Measurements from ENCODE around the gene POLDIP3.

Gene POLDIP3

GRCh38 chr22:42641801-42642413, 27.2 kb upstream of the POLDIP3 start:
- no peak for DNase-seq (ENCODE audit: low spot score)

DNA sequence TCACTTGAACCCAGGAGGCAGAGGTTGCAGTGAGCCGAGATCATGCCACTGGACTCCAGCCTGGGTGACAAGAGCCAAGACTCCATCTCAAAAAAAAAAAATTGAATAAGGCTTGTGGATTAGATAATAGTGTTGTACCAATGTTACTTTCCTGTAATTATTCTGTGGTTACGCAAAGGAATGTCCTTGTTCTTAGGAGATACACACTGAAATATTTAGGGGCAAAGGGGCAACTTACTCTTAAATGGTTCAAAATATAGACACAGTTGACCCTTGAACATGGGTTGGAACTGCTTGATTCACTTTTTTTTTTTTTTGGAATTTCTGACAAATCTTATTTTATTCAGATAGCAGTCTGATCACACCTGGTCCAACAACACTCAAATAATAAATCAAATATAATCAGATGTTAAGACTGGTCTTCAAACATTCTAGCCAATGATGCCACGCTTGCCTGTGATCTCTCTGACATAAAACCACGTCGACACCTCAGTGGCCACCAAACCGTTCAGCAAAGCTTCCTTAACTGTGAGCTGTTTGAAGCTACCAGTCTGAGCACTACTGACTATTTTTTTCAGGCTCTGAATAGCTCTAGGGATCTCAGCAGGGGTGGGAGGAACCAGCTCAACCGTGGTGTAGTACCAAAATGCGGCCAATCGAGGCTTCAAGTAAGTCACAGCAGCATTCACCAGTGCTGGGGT, 25.0 kb upstream of the POLDIP3 start:
- DNase-seq (ENCODE audit: low spot score) = no peak

GRCh38 chr22:42637555-42637954, 22.9 kb upstream of the POLDIP3 start:
- no peak for DNase-seq (ENCODE audit: low spot score)

- no peak for DNase-seq (ENCODE audit: low spot score)
These were observed 21.8 kb upstream of the POLDIP3 start for GRCh38 chr22:42636506-42636905.

DNA sequence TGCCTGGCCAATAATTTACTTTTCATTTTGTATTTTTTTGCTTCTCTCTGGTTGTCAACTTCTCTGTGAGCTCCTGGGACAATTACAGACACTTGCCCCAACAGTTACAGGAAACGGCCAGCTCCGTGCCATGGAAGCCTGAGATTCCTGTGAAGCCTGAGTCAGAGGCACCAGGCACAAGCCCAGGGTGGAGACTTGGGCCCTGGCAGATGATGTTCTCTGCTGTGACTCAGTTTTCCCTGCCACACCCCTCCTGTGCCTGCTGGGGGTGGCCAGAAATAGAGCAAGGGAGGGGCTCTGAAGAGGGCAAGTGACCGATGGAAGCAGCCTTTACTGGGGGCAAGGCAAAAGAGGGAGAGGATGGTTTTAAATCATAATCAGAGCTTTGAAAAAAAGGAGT, 20.8 kb upstream of the POLDIP3 start:
- no peak for DNase-seq (ENCODE audit: low spot score)

- DNase-seq (ENCODE audit: low spot score) = no peak
These were observed 18.3 kb upstream of the POLDIP3 start for GRCh38 chr22:42633013-42633412.

DNA sequence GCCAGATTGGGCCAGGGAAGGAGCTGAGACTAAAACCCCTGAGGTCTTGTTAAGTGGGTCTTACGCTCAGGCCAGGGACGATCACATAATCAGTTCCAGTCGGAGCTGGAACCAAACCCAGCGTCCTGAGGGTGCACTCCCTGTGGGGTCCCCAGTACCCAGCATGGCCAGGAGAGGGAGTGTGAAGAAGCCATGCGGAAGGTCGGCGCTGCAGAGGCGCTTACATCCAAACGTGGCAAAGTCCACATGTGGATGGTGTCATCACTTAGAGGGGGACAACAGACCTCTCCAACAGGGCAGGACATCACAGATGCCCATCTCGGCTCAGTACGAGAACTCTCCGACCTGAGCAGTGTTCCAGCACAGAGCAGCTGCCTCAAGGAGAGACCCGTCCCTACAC, 17.4 kb upstream of the POLDIP3 start:
- no peak for DNase-seq (ENCODE audit: low spot score)

DNA sequence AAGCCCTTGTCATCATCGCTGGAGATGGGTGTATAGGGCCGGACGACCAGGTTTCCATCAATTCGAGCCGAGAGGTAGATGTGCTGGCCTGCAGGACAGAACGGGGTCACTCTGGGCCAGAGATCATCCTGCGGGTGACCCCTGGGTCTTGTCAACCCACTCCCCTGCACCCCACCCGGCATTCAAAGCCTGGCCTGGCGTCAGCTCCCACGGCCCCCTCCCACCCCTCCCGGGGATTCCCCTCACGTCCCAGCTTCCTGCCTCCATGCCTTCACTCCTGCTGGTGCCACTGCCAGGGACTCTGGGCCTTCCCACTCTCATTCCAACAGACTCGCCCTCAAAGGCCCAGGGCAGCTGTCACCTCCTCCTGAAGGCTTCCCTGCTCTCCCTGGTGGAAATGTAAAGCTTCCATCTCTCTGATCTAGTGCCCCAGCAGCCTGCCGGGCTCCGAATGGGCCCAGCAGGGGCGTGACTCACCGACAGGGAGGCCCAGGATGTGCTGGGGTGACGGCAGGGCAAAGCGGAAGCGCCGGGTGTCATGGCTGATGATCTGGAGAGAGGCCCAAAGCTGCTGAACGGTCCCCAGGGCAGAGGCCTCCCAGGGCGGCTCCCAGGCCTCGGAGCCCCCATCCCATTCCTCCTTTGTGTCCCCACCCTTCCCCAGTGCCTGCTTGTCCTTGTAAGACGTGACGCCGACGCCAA, 16.4 kb upstream of the POLDIP3 start:
- no peak for DNase-seq (ENCODE audit: low spot score)

GRCh38 chr22:42630211-42630610, 15.5 kb upstream of the POLDIP3 start:
- DNase-seq (ENCODE audit: low spot score) = no peak

GRCh38 chr22:42627981-42628380, 13.3 kb upstream of the POLDIP3 start:
- no peak for DNase-seq (ENCODE audit: low spot score)

DNA sequence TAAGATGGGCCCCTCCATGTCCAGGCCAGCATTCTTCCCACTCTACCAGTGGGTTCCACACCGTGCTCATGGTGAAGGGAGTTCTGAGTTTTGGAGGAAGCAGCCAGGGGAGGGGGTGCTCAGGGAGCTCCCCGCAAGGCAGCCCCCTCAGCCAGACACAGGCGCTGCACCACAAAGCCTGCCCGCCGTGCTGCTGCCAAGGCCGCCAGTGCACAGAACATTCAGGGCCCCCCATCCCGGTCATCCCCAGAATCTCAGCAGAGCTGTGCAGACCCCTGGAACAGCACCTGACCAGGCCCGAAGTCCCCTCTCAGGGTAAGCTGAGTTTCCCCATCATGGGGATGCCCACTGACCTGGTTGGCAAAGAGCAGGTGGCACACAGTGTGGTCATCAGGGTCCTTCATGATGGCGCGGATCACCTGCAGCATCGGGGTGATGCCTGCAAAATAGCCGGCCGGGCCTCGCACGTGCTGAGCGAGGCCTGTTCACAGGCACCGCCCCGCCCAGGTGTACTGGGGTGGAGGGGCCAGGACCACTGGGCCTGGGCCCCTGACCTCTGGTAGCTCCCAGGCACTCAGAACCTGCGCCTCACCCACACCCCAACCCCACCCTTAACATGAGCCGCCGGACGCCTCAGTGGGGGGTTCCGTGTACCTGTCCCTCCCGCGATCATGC, 12.4 kb upstream of the POLDIP3 start:
- DNase-seq (ENCODE audit: low spot score) = no peak

DNA sequence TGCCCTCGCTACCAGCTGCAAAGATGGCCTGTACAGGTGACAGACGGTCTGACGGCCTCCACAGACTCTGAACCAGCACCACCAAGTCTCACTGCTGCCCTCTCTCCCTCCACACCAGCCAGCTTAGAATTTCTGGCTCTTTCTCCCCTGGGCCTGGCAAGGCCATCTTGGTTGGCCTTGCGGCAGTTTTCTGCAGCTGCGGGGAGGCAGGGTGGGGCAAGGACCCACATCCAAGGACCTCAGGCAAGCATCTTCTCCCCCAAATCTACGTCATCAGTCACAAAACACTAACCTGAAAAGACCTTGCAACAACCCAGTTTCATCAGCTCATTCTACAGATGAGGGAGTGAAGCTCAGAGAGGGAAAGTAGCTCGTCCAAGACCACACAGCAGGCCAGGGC, 11.7 kb upstream of the POLDIP3 start:
- no peak for DNase-seq (ENCODE audit: low spot score)

GRCh38 chr22:42625416-42625815, 10.7 kb upstream of the POLDIP3 start:
- DNase-seq (ENCODE audit: low spot score) = no peak

- no peak for DNase-seq (ENCODE audit: low spot score)
These were observed 9.9 kb upstream of the POLDIP3 start for GRCh38 chr22:42624551-42625106.

- DNase-seq (ENCODE audit: low spot score) = no peak
These were observed 9.2 kb upstream of the POLDIP3 start for GRCh38 chr22:42623756-42624441.

DNA sequence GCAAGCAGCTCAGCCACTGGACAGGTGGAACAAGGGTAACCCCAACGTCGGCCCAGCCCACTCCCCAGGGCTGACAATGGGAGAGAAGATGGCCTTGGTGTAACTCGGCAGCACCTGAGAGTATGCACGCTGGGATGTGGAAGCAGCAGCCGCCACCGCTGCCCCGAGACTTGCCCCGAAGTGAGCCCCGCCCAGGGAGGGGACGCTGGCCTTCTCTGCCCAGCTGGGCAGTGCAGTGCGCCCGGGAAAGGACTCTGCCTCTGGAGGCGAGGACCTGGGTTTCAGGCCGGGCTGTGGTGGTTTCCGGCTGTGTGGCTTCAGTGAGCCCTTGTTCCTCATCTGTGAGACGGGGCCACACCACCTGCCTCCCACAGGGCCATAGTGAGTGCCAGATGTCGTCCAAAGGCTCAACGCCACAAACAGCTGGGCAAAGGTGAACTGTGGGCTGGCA, 8.6 kb upstream of the POLDIP3 start:
- no peak for DNase-seq (ENCODE audit: low spot score)

DNA sequence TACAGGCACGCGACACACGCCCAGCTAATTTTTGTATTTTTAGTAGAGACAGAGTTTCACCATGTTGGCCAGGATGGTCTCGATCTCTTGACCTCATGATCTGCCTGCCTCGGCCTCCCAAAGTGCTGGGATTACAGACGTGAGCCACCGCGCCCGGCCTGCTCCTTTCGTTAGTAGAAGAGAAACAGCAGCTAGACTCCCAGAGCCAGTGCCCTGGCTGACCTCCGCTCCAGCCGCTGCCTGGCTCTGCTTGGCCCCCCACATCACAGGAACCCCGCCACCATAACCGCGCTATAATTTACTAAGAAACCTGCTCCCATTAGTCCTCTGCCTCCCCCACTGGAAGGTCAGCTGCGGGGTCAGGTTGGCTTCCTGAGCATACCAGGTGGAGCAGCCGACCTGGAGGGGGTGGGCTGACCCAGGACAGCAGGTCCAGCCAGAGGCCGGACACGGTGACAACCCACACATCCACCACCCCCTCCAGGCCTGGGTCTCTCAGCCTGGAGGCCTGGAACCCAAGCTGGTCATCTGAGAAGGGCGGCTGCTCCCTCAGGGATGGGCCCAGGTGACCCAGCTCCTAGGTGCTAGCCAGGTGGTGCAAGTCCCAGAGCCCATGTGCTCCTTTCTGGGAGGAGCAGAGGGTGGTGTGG, 7.5 kb upstream of the POLDIP3 start:
- no peak for DNase-seq (ENCODE audit: low spot score)

- no peak for DNase-seq (ENCODE audit: low spot score)
These were observed 6.9 kb upstream of the POLDIP3 start for GRCh38 chr22:42621505-42622002.

DNA sequence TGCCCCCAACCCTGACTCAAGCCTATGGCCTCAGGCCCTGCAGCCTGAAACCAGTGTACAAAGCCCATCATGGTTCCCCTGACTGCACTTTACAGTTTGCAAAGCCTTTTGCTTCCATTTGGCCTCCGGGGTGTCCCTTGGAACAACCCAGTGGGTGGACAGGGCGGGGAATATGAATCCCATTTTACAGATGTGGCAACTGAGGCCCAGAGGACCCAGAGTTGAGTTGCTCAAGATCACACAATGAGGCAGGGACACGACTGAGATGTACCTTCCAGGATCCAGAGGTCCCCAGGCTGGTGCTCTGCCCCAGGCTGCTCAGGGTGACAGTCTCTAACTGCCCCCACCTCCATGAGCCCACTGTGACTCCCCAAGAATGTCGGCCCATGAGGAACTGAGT, 5.4 kb upstream of the POLDIP3 start:
- no peak for DNase-seq (ENCODE audit: low spot score)

DNA sequence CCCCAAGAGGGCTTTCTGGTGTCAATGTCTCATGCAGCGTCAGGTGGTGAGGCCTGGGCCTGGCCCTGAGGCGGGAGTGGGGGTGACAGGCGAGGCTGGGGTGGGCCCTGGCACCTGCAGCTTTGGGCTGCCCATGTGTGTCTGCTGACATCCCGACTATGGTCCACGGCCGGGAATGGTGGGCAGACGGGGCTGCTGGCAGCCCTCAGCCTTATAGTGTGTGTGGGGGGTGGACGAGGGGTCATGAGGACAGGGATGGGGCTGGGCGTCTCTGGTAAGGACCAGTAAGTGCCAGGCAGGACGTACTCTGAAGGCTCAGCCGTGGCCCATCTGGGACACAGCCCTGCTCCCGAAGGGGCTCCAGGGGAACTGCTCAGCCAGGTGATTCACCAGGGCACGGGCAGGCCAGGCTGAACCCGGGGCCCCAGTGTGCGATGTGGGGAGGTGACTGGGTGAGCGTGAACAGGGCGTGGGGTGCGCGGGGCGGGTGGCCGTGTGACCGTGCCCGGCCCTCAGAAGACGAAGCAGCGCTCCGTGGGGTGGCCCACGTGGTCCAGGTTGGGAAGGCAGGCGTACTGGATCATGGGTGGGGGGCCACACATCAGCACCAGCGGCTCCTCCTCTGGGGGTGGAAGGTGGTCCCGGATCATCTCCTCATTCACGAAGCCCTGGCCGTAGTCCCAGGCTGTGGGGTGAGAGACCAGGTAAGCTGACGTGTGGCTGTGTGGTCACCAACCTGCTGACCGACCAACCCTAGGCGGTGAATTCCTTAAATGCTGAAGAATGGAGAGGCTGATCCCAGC, 4.8 kb upstream of the POLDIP3 start:
- DNase-seq (ENCODE audit: low spot score) = no peak

Data from left forelimb (tissue), 1 donor.